Activated T-cell treated with anti-CD3 and anti-CD28 coated beads for 48 hours (primary cell): Measurements from ENCODE around the gene PAGE5.

Source experiments
- DNase-seq: peaks from one replicate; pipeline ENCODE4 v3.0.0-alpha.2; 2020; ENCODE audit warnings: low read depth

Gene PAGE5

GRCh38 chrX:55220119-55220794 lies at the start of gene PAGE5:
PAGE5 (plus strand) TSS chrX:55220346; CDS start chrX:55221383, 1,037 bp downstream.
- no peak for DNase-seq

- no peak for DNase-seq
Observed at GRCh38 chrX:55187281-55187680, 32.9 kb upstream of the PAGE5 start.

- no peak for DNase-seq
Observed at GRCh38 chrX:55196688-55197087, 23.5 kb upstream of the PAGE5 start.

GRCh38 chrX:55201930-55202579 lies 18.1 kb upstream of the PAGE5 start:
- DNase-seq = no peak

- DNase-seq = no peak
Observed at GRCh38 chrX:55206162-55206941, 13.8 kb upstream of the PAGE5 start.

GRCh38 chrX:55210931-55211677 lies 9.0 kb upstream of the PAGE5 start:
- no peak for DNase-seq

GRCh38 chrX:55213381-55213780 lies 6.8 kb upstream of the PAGE5 start:
- no peak for DNase-seq

- DNase-seq = no peak
Observed at GRCh38 chrX:55240788-55241340, 20.7 kb downstream of the PAGE5 start.

GRCh38 chrX:55253528-55253927 lies 33.4 kb downstream of the PAGE5 start:
- DNase-seq = no peak

GRCh38 chrX:55260806-55261205 lies 40.7 kb downstream of the PAGE5 start:
- no peak for DNase-seq

GRCh38 chrX:55264816-55265215 lies 44.7 kb downstream of the PAGE5 start, which contains the start of gene PAGE3:
PAGE3 (minus strand) TSS chrX:55264916; CDS start chrX:55263903, 1,013 bp downstream.
- no peak for DNase-seq
